DOHH2 (cell line): ENCODE data around the gene SEL1L3.

ENCODE experiments used
- H3F3A ChIP-seq: fragments of 200-600 bp; sonication (generic), shearing (Covaris generic); 2 replicates; pipeline ENCODE4 v1.6.0; 2016; ENCODE audit warnings: antibody characterized with exemption, mild to moderate bottlenecking; ENCODE audit not compliant: control insufficient read depth, insufficient read depth
- H3K27ac ChIP-seq: fragments of 200-600 bp; sonication (generic); 2 replicates; pipeline ENCODE4 v1.5.1; 2014; ENCODE audit warnings: low read depth, mild to moderate bottlenecking, low read length, moderate library complexity
- H3K27me3 ChIP-seq: fragments of 200-600 bp; sonication (generic); 2 replicates; pipeline ENCODE4 v1.6.1; 2014; ENCODE audit warnings: mild to moderate bottlenecking, low read length, mixed read lengths; ENCODE audit not compliant: control insufficient read depth
- H3K36me3 ChIP-seq: fragments of 200-600 bp; sonication (generic); 2 replicates; pipeline ENCODE4 v1.6.1; 2014; ENCODE audit warnings: mild to moderate bottlenecking, low read length, moderate library complexity, mixed read lengths; ENCODE audit not compliant: control insufficient read depth
- H3K4me1 ChIP-seq: fragments of 200-600 bp; sonication (generic); 2 replicates; pipeline ENCODE4 v1.6.1; 2014; ENCODE audit warnings: mild to moderate bottlenecking, low read length, mixed read lengths; ENCODE audit not compliant: control insufficient read depth
- H3K4me2 ChIP-seq: fragments of 200-600 bp; sonication (generic); 2 replicates; pipeline ENCODE4 v1.6.0; 2014; ENCODE audit warnings: mild to moderate bottlenecking, low read length, moderate library complexity
- H3K4me3 ChIP-seq: fragments of 200-600 bp; sonication (generic); 2 replicates; pipeline ENCODE4 v1.5.1; 2014; ENCODE audit warnings: mild to moderate bottlenecking, low read length, mixed read lengths
- H3K79me2 ChIP-seq: fragments of 200-600 bp; sonication (generic); 2 replicates; pipeline ENCODE4 v1.6.1; 2014; ENCODE audit warnings: mild to moderate bottlenecking, low read length, mixed read lengths; ENCODE audit not compliant: control insufficient read depth
- H3K9me2 ChIP-seq: fragments of 200-600 bp; sonication (generic); replicated peaks from 2 replicates; pipeline ENCODE4 v1.6.1; 2014; ENCODE audit warnings: mild to moderate bottlenecking, low read length, mixed read lengths; ENCODE audit not compliant: control insufficient read depth
- H3K9me3 ChIP-seq: fragments of 200-600 bp; sonication (generic); 2 replicates; pipeline ENCODE4 v1.6.1; 2014; ENCODE audit warnings: antibody characterized with exemption, low read length, mixed read lengths; ENCODE audit not compliant: control insufficient read depth, insufficient read depth
- H4K20me1 ChIP-seq: fragments of 200-600 bp; sonication (generic); 2 replicates; pipeline ENCODE4 v1.6.0; 2014; ENCODE audit warnings: low read depth, mild to moderate bottlenecking, antibody characterized with exemption, low read length, moderate library complexity; ENCODE audit not compliant: control insufficient read depth, insufficient read depth
- EZH2phosphoT487 ChIP-seq: fragments of 200-600 bp; sonication (generic); IDR thresholded peaks from 2 replicates; pipeline ENCODE4 v1.6.1; 2017; ENCODE audit warnings: borderline replicate concordance, mild to moderate bottlenecking, antibody characterized with exemption, low read length, moderate library complexity, mixed read lengths
- TF ChIP-seq, protein P1 (sequence below): fragments of 200-600 bp; sonication (generic); IDR thresholded peaks from one replicate; pipeline ENCODE4 v1.5.1; 2014; ENCODE audit warnings: antibody characterized with exemption, mild to moderate bottlenecking, low read depth, low read length; ENCODE audit not compliant: poor library complexity, severe bottlenecking

Gene SEL1L3

DNA sequence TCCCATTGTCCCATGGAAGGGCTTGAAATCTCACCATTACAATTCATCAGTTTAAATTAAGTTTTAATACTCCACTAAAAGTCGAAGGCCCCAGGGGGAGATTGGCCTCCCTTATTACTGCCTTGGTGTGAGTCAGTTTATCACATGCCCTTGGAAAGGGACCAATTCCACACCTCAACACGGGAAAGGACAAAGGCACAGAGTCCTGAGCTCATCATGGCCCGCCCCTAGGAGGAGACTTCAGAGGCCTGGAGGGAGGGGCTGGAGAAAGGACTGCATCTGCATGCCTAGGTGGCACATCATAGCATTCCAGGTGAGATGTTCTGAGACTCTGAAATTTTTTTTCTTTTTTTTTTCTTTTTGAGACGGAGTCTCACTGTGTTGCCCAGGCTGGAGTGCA is 2.8 kb upstream of the SEL1L3 start:
- Histone ChIP-seq H3K9me2 (no peaks in the 10 kb centered on the region), H3K9me3 (no peaks in the 10 kb centered on the region), H3K27ac (peak overlapping the region; percentile 98), H3K27me3 (no peaks in the 10 kb centered on the region), H3F3A (peaks cover 65% of the 10 kb centered on the region), H3K4me3 (peak overlapping the region; percentile 92), H4K20me1 (0 out of 2 replicates have a peak, but pooled peaks cover 4% of the 10 kb centered on the region), H3K36me3 (peaks cover 75% of the 10 kb centered on the region), H3K4me1 (peaks cover 75% of the 10 kb centered on the region), H3K79me2 (peaks cover 87% of the 10 kb centered on the region), H3K4me2 (peak overlapping the region; percentile 96)
- no peak for TF ChIP-seq EZH2phosphoT487
- TF ChIP-seq, protein P1, sequence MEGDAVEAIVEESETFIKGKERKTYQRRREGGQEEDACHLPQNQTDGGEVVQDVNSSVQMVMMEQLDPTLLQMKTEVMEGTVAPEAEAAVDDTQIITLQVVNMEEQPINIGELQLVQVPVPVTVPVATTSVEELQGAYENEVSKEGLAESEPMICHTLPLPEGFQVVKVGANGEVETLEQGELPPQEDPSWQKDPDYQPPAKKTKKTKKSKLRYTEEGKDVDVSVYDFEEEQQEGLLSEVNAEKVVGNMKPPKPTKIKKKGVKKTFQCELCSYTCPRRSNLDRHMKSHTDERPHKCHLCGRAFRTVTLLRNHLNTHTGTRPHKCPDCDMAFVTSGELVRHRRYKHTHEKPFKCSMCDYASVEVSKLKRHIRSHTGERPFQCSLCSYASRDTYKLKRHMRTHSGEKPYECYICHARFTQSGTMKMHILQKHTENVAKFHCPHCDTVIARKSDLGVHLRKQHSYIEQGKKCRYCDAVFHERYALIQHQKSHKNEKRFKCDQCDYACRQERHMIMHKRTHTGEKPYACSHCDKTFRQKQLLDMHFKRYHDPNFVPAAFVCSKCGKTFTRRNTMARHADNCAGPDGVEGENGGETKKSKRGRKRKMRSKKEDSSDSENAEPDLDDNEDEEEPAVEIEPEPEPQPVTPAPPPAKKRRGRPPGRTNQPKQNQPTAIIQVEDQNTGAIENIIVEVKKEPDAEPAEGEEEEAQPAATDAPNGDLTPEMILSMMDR: no peak

DNA sequence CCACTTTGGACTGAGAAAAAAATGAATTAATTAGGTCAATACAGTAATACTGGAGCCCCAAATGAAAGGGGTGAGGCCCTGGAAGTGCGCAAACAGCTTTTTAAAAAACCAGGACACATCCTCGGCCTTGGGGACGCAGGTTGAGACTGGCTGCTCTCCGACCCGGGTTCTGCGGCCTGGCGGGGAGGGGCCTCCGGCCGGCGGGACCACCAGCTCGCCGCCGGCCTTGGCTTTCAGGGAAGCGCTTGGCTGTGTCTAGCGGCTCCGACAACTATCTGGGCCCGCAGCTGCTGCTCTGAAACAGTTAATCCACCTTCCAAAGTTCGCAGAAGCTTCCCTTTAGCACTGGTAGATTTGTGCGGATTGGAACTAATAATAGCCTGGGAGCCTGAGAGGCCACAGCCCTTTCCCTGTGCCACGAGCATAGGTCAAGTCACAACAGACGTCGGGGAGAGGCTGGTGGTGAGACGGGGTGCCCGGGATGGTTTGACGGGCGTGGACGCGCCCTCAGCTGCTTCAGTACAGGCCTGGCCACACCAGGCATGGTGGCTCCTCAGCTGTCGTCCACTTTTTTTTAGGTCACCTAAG is 1.1 kb upstream of the SEL1L3 start:
- Histone ChIP-seq H3K4me2 (peak overlapping the region; percentile 96), H3K79me2 (peaks cover 93% of the 10 kb centered on the region), H3K4me3 (peak overlapping the region; percentile 92), H3F3A (peaks cover 58% of the 10 kb centered on the region), H3K9me3 (no peaks in the 10 kb centered on the region), H4K20me1 (peaks cover 8% of the 10 kb centered on the region; the same call in 1 of the 2 replicates), H3K27me3 (no peaks in the 10 kb centered on the region), H3K27ac (peak overlapping the region; percentile 98), H3K4me1 (peaks cover 75% of the 10 kb centered on the region), H3K9me2 (no peaks in the 10 kb centered on the region), H3K36me3 (peaks cover 81% of the 10 kb centered on the region)
- TF ChIP-seq, protein P1: no peak
- no peak for TF ChIP-seq EZH2phosphoT487

DNA sequence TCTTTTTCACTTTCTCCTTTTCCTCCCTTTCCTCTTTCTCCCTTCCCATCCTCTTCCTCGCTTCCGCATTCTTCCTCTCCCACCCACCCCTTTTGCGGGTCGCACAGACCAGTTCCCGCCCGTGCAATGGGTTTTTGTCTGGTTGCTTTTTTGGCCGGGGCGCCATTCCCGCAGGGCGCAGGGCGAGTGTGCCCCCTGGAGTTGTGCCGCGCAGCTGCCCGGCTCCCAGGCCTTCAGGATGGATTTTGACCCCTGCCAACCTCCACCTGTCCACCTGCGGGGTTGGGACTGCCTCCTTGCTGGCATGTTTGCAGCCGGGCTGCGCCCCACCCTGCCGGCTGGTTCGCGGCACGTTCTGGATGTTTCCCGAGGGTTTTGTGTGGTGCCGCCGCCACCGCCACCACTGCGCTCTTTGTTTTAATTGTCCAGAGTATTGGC is 578 bp upstream of the SEL1L3 start:
- H3K27me3 ChIP-seq: no peaks in the 10 kb centered on the region
- no peaks in the 10 kb centered on the region for H3K9me3 ChIP-seq
- H3K4me1 ChIP-seq: peaks cover 75% of the 10 kb centered on the region
- peak overlapping the region; percentile 96 for H3K4me2 ChIP-seq
- peaks cover 81% of the 10 kb centered on the region for H3K36me3 ChIP-seq
- peak overlapping the region; percentile 92 for H3K4me3 ChIP-seq
- peaks cover 55% of the 10 kb centered on the region for H3F3A ChIP-seq
- peaks cover 93% of the 10 kb centered on the region for H3K79me2 ChIP-seq
- peaks cover 8% of the 10 kb centered on the region; the same call in 1 of the 2 replicates for H4K20me1 ChIP-seq
- no peak for TF ChIP-seq EZH2phosphoT487
- TF ChIP-seq, protein P1: peak; percentile 78
- no peaks in the 10 kb centered on the region for H3K9me2 ChIP-seq
- peak overlapping the region; percentile 98 for H3K27ac ChIP-seq
